ENCODE measurements around the gene TIPRL.
A peak's percentile ranks its signal among the peaks of the same experiment; 100 is the strongest.
"Not testable (repeated sequence)": the region's sequence is repeated elsewhere in the genome, so short reads cannot be mapped to it uniquely, and the experiment has no call there.

The TIPRL gene

GRCh38 chr1:168178638-168179437, at the start of gene TIPRL:
TSS of gene TIPRL (plus strand) at chr1:168178962. CDS start at chr1:168179078, 116 bp downstream.
- peak; percentile 94 for DNase-seq (ENCODE audit: low read depth)

GRCh38 chr1:168129933-168130332, 48.8 kb upstream of the TIPRL start:
- DNase-seq (ENCODE audit: low read depth): no peak

GRCh38 chr1:168134132-168134531, 44.6 kb upstream of the TIPRL start:
- DNase-seq (ENCODE audit: low read depth): no peak

GRCh38 chr1:168134642-168135041, 44.1 kb upstream of the TIPRL start:
- no peak for DNase-seq (ENCODE audit: low read depth)

GRCh38 chr1:168135116-168135920, 43.4 kb upstream of the TIPRL start:
- no peak for DNase-seq (ENCODE audit: low read depth)

GRCh38 chr1:168135921-168136708, 42.6 kb upstream of the TIPRL start:
- no peak for DNase-seq (ENCODE audit: low read depth)

- DNase-seq (ENCODE audit: low read depth): no peak
Observed at GRCh38 chr1:168136709-168137514, 41.9 kb upstream of the TIPRL start, which contains the start of gene GPR161. TSS of gene GPR161 (minus strand) at chr1:168136930. CDS start at chr1:168104850, 32,080 bp downstream.

GRCh38 chr1:168137515-168137821, 41.3 kb upstream of the TIPRL start:
- no peak for DNase-seq (ENCODE audit: low read depth)

- DNase-seq (ENCODE audit: low read depth): no peak
Observed at GRCh38 chr1:168138134-168138533, 40.6 kb upstream of the TIPRL start.

- DNase-seq (ENCODE audit: low read depth): no peak
Observed at GRCh38 chr1:168139070-168139469, 39.7 kb upstream of the TIPRL start.

GRCh38 chr1:168141871-168142385, 36.8 kb upstream of the TIPRL start:
- DNase-seq (ENCODE audit: low read depth): no peak

GRCh38 chr1:168145184-168146159, 33.3 kb upstream of the TIPRL start:
- peak; percentile 76 for DNase-seq (ENCODE audit: low read depth)

GRCh38 chr1:168146160-168146539, 32.6 kb upstream of the TIPRL start:
- no peak for DNase-seq (ENCODE audit: low read depth)

- DNase-seq (ENCODE audit: low read depth): no peak
Observed at GRCh38 chr1:168146626-168147025, 32.1 kb upstream of the TIPRL start.

GRCh38 chr1:168148916-168149315, 29.8 kb upstream of the TIPRL start:
- DNase-seq (ENCODE audit: low read depth): no peak

GRCh38 chr1:168150283-168150682, 28.5 kb upstream of the TIPRL start:
- DNase-seq (ENCODE audit: low read depth): no peak

GRCh38 chr1:168151935-168152334, 26.8 kb upstream of the TIPRL start:
- DNase-seq (ENCODE audit: low read depth): no peak

GRCh38 chr1:168154707-168155106, 24.1 kb upstream of the TIPRL start:
- DNase-seq (ENCODE audit: low read depth): not testable (repeated sequence)

- DNase-seq (ENCODE audit: low read depth): no peak
Observed at GRCh38 chr1:168155910-168156309, 22.9 kb upstream of the TIPRL start.

- no peak for DNase-seq (ENCODE audit: low read depth)
Observed at GRCh38 chr1:168157638-168158037, 21.1 kb upstream of the TIPRL start.
